ENCODE data around the gene PSAPL1. TPM values are rescaled to one million over a fixed set of nuclear protein-coding genes. Genes with fewer than 3 reads are reported as not detected.

PSAPL1 gene
- total RNA-seq, 1 donor from 2014 or later = not detected

DNA sequence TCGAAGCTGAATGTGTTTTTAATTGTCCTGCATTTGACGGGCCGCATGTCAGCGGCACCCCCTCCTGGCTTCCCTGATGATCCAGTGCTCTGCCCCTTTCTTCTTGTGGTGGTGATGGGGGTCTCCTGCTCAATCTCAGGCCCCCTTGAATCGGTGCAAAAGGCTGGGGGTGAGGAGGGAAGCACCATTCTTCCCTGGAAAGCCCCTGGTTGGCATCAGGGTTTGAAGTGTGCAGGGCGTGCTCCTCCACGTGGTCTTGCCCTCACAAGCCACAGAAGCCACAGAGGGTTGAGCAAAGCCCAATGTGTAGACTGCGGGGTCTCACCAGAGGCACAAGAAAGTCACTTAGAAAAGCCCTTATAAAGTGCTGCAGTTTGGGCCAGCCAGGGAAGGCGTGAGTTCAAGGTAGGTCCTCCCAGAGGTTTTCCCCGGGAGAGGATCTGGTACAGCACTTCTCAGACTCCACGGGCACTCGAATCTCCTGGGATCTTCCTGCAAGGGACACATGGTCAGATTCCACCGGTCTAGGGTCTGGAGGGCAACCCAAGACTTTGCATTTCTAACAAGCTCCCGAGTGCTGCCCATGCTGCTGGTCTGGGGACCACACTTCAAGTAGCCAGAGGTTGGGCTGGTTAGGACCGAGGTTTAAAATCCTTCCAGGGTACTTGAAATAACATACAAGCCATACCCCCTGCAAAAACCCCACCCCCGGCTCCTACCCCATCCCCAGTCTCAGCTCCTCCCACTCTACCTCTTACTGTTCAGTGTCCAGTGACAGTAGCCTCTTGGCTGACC is 35.1 kb downstream of the PSAPL1 start:
- TF ChIP-seq, protein P1, sequence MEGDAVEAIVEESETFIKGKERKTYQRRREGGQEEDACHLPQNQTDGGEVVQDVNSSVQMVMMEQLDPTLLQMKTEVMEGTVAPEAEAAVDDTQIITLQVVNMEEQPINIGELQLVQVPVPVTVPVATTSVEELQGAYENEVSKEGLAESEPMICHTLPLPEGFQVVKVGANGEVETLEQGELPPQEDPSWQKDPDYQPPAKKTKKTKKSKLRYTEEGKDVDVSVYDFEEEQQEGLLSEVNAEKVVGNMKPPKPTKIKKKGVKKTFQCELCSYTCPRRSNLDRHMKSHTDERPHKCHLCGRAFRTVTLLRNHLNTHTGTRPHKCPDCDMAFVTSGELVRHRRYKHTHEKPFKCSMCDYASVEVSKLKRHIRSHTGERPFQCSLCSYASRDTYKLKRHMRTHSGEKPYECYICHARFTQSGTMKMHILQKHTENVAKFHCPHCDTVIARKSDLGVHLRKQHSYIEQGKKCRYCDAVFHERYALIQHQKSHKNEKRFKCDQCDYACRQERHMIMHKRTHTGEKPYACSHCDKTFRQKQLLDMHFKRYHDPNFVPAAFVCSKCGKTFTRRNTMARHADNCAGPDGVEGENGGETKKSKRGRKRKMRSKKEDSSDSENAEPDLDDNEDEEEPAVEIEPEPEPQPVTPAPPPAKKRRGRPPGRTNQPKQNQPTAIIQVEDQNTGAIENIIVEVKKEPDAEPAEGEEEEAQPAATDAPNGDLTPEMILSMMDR (IDR thresholded peaks at IDR 0.05; ENCODE audit: insufficient read depth, low read length, poor library complexity, severe bottlenecking) = no peak
- H3K36me3 ChIP-seq (ENCODE audit: control insufficient read depth, insufficient read depth, low read length) = no peaks in the 10 kb centered on the region
- H3K4me3 ChIP-seq (ENCODE audit: low read depth, low read length) = no peak overlapping the region
- peaks cover under 1% of the 10 kb centered on the region for H3K27me3 ChIP-seq (ENCODE audit: control insufficient read depth, insufficient read depth, low read length)
- no peak for DNase-seq (ENCODE audit: low read depth)

DNA sequence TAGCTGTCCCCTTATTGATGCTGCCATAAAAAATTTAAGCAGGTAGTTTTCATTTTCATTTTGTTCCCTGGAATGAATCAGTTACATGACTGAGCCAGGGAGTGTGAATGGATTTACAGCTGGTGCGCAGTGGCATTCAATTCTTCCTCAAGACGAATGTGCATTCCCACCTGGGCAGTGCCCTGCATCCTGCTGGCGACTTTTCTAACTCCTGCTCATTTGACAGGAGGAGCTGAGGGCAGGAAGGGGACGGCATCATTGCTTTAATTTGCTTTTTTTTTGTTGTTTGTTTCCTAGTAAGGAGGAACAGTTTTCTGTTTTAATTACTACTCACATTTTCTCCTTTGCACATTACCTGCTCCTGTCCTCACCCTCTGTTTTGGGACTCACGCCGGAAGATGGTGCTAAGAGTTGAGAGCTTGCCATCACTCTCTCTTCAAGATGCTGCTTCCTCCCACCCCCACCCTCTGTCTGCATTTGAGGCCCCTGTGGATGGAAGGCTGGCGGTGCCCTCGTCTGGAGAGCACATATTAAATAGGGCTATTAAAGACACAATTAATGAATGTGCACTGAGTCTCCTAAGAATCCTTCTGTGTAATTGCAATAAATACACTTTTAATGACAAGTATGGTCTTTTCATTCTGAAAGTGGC is 35.8 kb downstream of the PSAPL1 start:
- peaks cover 3% of the 10 kb centered on the region for H3K27me3 ChIP-seq (ENCODE audit: control insufficient read depth, insufficient read depth, low read length)
- TF ChIP-seq, protein P1 (IDR thresholded peaks at IDR 0.05; ENCODE audit: insufficient read depth, low read length, poor library complexity, severe bottlenecking) = no peak
- no peak overlapping the region for H3K4me3 ChIP-seq (ENCODE audit: low read depth, low read length)
- no peak for DNase-seq (ENCODE audit: low read depth)
- no peaks in the 10 kb centered on the region for H3K36me3 ChIP-seq (ENCODE audit: control insufficient read depth, insufficient read depth, low read length)

DNA sequence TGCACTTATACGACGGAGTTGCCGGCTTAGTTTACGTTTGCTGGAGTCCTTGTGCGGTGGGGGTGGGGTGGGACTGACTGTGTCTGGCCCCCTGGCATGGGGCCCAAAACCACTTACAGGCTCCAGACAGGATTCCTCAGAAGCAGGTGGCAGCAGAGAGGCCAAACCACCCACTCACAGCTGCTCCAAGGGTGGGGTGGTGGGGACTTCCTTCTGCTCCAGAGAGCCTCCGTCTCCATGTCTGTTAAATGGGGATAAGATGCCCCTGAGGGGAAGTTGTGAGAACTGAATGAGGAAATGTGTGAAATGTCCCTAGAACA is 36.7 kb downstream of the PSAPL1 start:
- TF ChIP-seq, protein P1 (IDR thresholded peaks at IDR 0.05; ENCODE audit: insufficient read depth, low read length, poor library complexity, severe bottlenecking) = no peak
- DNase-seq (ENCODE audit: low read depth) = no peak
- H3K36me3 ChIP-seq (ENCODE audit: control insufficient read depth, insufficient read depth, low read length) = no peaks in the 10 kb centered on the region
- no peak overlapping the region for H3K4me3 ChIP-seq (ENCODE audit: low read depth, low read length)
- peaks cover 7% of the 10 kb centered on the region for H3K27me3 ChIP-seq (ENCODE audit: control insufficient read depth, insufficient read depth, low read length)

DNA sequence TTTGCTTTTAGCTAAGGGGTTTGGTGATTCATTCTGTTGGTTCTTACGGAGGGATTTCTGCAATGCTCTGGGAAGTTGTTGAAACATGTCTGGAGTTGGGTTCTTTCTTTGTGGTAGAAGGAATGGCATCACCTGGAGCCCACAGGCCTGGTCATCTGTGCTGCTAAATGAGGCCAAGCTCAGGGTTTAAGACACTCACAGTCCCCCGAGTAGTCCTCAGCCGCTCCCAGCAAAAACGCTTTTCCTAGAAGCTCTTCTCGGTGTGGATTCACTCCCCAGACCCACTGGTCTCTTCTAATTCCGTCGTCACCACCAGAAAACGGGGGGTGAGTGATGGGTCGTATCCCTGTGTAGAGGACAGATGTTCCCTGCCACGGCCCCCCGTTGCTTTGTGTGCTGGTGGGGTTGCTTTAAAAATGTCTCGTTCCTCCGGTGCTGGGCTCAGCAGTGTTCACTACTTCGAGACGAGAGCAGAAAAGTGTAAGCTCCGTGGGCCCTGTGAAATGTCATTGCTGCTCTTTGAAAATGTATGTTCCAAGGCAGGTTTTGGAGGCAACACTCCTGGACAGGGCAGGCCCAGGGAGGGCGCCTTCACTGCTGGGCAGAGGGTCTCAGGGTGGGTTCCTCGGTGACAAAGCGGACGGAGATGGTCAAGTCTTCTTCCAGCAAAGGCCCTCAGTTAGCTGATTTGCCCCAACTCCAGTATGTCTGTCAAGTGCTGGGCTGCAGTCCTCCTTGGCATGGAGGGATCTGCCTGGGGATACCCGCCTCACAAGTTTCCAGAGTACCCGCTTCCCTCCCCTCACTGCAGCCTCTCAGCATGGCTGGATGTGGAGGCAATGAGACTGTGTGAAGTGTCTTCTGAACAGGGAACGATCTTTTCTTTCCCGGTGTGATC is 37.3 kb downstream of the PSAPL1 start:
- H3K36me3 ChIP-seq (ENCODE audit: control insufficient read depth, insufficient read depth, low read length) = no peaks in the 10 kb centered on the region
- DNase-seq (ENCODE audit: low read depth) = no peak
- TF ChIP-seq, protein P1 (IDR thresholded peaks at IDR 0.05; ENCODE audit: insufficient read depth, low read length, poor library complexity, severe bottlenecking) = no peak
- H3K4me3 ChIP-seq (ENCODE audit: low read depth, low read length) = no peak overlapping the region
- H3K27me3 ChIP-seq (ENCODE audit: control insufficient read depth, insufficient read depth, low read length) = peaks cover 7% of the 10 kb centered on the region

DNA sequence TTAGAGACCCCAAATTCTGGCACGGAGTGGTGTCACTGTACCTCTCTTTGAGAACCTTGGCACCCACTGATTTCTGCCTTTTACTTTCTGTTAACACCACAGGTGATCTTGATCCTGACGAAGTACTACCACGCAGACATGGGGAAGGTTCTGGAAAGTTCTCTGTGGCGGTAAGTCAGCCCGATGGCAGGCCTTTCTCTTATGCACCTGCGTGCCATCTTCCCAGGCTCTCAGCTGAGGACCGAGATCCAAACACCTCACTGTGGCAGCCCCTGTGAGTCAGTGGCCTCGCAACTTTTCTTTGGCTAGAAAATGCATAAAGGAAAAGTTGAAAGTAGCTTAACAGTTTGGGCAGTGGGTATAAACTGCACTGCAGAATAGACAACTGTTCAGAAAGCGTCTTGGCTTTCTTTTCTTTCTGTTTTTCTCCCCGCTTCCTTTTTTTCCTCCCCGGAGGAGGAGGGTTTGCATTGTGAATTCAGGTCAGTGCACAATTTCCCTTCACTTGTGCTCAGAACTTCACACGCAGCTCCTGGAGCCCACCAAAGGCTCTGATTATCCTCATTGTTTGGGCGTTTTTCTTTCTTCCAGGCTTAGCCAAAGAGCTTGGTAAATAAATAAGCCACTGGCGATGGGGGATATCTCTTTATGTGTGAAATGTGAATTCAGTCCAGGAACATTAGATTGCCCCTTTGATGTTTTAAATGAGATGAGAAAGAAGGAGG is 38.4 kb downstream of the PSAPL1 start:
- Histone ChIP-seq H3K4me3 (ENCODE audit: low read depth, low read length) (no peak overlapping the region), H3K27me3 (ENCODE audit: control insufficient read depth, insufficient read depth, low read length) (peaks cover 7% of the 10 kb centered on the region), H3K36me3 (ENCODE audit: control insufficient read depth, insufficient read depth, low read length) (no peaks in the 10 kb centered on the region)
- TF ChIP-seq, protein P1 (IDR thresholded peaks at IDR 0.05; ENCODE audit: insufficient read depth, low read length, poor library complexity, severe bottlenecking) = no peak
- DNase-seq (ENCODE audit: low read depth) = no peak
